NCI-H345 (cell line): Measurements from ENCODE around the gene MAN2B2.

Experiments
- DNase-seq: peaks from one replicate; lab custom pipeline; 2025; lab: John Stamatoyannopoulos, UW

The MAN2B2 gene

DNA sequence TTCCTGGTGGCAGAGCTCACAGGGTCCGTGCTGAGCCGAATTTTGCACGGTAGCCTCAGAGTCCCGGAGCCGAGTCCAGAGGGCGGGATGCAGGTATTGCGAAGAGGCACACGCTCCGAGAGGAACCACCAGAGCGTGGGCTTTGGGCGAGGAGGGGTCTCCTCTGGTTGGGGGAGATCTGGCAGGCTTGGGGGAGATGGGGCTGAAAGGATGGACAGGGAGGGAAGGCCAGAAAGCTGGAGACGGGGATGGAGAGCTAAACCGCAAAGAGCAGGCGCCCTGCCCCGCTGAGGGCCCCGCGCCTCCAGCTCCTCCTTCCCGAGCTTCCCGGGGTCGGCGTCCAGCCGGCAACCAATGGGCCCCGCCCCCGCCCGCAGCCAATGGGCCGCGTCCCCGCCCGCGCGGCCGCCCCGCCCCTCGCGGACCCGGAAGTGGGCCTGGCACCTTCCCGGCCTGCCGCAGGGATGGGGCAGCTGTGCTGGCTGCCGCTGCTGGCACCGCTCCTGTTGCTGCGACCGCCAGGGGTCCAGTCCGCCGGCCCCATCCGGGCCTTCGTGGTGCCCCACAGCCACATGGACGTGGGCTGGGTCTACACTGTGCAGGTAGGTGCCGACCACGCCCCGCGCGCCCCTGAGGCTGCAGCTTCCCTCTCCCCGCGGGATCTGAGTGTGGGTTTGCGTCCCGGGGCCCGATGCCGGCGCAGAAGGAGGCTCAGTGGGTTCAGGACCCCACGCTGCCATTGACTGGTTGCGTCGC lies at the start of gene MAN2B2:
TSS of gene MAN2B2 (plus strand) at position 443 of the 756 bp plus-strand sequence. CDS start at position 465, 22 bp downstream.
- peak; percentile 88 for DNase-seq

DNA sequence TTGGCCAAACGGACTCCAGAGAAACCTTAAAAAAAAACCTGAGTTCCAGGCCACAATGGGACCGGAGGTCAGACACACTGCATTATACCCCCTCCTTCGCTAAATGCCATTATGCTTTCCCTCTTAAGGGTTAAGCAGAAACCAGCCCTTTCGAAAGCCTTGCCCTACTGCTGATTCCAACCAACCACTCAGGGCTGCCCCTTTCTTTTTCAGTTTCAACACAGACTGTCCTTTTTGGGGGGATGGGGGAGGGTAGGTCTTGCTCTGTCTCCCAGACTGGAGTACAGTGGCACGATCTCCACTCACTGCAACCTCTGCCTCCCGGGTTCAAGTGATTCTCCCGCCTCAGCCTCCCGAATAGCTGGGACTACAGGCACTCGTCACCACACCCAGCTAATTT lies 49.5 kb upstream of the MAN2B2 start:
- DNase-seq: no peak

DNA sequence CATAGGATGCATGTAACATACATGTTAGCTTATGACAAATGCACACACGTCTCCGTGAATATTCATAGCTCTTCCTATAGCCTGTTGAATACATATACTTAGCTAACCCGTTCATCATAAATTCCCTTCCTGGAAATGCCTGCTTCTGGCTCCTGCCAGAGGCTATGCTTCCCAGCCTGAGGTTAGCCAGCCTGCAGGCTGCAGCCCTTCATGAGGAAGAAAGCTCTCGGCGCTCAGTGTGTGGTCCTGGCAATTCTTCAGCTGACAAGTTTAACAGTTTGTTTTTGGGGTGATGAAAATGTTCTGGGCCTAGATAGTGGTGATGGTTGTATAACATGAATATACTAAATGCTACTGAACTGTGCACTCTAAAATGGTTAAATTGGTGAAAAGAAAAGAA lies 48.8 kb upstream of the MAN2B2 start:
- no peak for DNase-seq

DNA sequence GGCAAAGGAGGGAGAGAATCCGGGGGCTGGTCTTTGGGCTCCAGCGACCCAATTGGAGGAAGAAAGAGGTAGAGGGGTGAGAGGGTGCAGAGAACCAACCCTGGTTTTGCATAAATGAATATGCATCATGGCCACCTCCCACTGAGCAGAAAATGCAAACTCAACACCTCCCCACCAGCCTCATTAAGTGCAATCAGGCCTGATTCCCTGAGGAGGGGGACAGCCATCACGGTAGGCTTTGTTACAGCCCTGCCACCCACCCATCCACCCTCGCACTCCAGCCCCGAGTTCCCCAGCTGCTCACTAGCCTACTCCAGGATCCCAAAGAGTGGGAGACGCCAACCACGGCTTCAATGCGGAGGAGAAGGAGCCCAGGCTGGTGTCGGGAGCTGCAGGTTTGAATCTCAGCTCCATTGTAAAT lies 48.3 kb upstream of the MAN2B2 start:
- no peak for DNase-seq

DNA sequence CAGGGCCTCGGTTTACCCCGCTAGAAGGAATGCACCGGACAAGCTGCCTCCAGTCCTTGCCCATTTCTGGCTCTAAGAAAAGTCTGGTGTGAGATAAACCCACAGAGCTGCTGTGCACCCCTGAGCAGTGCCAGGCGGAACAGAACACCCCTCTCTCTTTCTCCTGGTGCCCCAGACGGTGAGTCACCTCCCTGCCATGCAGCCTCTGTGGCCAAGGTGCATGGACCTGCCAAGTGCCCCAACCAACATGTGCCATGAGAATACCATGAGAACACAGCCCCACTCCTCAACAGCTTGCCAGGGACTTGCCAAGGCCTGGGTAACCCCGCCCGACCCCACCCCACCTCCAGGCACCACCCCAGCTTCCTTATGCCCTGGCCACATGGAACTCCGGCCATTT lies 47.7 kb upstream of the MAN2B2 start:
- no peak for DNase-seq

DNA sequence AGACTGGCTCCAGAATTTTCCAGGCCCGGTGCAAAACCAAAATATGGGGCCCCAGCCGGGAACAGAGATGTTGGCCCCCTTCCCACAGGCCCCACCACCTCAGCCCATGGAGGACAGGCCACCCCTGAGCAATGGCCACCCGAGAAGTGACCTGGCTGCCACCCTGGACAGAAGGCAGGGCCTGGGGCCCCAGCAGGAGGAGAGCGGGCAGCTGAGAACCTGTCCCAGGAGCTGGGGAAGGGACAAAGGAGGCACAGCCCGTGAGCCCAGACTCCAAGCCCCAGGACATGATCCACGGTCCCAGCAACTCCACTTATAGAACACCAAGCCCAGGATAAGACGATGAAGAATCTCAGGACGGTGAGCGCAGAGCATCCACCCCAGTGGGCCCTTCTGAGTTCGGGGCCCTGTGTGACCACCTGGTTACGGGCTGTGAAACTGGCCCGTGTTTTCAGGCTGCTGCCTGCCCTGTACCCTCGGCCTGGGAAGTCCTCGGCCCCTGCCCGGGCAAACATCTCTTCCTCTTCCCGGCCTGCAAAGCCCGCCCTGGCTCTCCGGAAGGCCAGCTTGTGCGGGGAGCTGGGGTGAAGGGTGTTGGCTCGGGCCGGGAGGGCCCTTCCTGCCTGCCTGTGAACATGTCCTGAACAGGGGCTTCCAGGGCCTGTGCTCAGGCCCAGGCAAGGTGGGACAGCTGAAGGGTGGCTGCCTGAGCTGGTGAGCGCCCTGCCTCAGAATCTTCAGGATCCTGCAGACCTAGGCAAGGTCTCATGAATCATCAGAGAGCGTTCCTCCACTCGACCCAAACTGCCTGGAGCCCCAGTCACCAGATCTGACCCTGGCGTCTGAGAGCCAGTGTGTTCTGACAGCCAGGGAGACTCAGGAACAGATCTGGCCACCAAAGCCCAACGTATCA lies 47.0 kb upstream of the MAN2B2 start:
- no peak for DNase-seq

DNA sequence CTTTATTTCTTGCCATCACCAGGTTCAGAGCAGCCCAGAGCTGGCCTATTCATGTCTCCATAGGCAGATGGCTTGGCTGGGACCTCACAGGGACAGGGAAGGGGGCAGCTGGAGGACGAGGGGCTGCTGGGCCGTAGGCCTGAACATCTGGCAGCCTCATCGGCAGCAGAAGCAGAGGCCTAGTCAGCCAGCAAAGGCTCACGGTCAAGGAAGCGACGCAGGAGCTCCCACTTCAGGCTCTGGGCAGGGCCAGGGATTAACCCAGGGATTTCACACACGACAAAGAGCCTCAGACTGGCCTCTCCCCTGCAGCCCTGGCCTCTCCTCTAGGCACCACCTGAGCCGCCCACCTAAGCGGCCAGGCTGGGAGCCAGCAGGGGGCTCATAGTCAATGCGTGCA lies 46.0 kb upstream of the MAN2B2 start:
- no peak for DNase-seq

DNA sequence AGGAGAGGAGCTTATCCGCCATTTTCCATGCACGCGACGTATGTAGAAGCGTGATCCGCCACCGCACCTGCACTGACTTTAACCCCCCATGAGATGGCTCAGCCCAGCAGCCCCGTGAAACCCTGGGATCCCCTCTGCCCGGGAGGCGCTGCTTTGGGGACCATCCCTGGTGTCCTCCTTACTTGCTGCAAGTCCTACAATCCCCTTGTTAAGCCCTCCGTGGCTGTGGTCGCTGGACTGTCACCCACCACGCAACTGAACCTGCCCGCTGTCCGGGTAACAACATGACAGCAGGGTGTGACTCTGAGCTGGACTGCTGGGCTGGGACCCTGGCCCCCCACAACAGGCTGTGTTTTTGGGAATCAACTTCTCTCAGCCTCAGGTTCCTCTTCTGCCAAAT lies 44.7 kb upstream of the MAN2B2 start:
- no peak for DNase-seq

DNA sequence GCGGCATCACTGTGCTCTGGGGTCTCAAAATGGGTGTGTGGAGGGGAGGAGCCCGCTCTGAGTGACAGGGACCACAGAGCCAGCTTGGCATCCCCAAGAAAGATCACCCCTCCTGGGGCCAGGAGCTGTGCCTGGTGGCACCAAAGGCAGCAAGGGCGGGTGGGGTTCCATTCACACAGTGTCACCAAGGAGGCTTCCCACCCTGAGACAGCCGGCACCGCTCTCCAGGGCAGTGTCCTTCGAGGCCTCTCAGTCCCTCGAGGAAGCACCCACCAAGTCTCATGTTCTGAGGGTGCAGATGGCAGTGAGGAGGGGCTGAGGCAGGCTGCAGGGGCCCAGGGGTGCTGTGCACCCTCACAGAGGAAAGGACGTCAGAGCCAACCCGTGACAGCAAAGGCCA lies 44.0 kb upstream of the MAN2B2 start:
- DNase-seq: no peak

DNA sequence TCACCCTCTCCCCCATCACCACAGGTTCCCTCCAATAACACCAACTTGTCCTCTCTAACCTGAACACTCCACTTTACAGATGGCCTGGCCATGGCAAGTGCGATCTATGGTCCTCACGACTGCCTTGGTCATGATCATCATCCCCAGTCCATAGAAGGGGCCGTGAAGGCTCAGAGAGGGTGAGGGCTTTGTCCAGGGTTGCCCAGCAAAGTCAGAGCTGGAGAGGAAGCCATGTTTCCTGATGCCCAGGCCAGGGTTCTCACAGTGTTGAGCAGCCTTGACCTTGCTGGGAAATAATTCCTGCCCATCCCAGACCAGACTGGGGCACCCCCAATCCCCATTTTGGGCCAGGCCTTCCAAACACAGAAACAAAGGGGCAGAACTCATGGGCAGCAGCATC lies 42.9 kb upstream of the MAN2B2 start:
- no peak for DNase-seq

DNA sequence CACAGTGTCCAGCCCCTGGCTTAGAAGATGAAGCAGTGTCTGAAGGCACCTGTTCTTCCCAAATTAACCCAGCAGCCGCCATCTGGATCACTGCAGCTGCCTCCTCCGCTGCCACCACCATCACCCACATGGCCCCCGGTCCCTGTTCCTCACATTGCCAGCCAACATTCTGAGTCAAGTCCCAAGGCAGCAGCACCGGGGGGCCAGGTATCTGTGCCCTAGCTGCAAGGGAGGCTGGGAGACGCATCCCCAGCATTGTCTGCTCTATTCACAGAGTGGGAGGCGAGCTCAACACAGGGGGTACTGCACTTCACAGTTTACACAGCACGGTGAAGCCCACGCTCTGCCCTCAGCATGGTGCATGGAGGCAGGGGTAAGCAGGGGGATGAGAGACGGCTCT lies 42.3 kb upstream of the MAN2B2 start:
- DNase-seq: no peak

DNA sequence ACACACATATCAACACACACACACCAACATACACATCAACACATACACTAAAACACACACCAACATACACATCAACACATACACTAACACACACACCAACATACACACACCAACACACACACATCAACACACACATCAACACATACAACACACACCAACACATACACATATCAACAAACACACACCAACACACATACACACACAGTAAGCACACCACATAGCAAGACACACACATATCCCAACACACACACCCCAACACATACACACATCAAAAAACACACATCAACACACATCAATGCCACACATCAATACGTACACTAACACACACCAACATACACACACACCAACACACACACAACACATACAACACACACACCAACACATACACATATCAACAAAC lies 40.9 kb upstream of the MAN2B2 start:
- no peak for DNase-seq

DNA sequence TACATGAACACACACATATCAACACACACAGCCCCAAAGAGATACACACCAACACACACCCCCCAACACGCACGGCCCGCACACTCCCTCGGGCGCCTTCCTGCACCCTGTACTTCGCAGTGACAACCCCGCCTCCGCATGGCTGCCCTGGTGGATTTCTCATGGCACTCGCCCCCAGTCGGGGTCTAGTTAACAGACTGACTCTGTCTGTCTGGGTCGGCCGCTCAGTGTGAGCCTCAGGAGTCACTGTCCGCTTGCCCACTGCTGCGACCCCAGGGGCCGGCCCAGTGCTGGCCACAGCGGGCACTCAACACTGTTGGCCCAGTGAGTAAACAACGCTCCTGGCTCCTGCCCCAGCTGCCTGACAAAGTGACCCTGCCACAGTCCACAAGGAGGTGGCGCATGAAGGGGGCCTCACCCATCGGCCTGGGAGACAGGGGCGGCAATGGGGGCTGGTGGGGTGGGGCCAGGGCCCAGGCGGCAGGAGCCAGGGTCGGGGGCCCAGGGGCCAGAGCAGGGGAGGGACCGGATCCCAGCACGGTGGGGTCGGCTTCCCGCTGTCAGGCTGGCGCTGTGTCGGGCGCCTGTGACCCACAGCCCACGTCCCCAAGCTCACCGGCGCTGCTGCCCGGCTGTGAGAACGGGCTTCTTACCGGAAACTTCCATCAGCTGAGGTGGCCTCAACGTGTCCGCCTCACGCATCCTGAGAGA lies 40.2 kb upstream of the MAN2B2 start:
- no peak for DNase-seq

DNA sequence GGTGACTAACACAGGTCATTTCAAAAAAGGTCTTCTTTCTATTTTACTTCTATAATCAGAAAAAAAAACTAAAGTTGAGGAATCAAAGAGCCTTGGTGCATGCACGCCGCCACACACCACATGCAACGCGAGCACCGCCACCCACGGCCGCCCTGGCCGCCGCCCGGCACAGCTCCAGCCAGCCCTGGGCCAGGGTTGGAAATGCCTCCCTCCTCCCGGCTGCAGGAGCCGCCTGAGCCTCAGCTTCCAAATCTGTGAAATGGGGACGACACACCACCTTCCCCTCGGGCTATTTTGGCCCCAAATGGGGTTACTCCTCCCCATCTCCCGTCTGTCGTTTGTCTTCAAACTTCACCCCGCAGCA lies 39.7 kb upstream of the MAN2B2 start:
- no peak for DNase-seq

DNA sequence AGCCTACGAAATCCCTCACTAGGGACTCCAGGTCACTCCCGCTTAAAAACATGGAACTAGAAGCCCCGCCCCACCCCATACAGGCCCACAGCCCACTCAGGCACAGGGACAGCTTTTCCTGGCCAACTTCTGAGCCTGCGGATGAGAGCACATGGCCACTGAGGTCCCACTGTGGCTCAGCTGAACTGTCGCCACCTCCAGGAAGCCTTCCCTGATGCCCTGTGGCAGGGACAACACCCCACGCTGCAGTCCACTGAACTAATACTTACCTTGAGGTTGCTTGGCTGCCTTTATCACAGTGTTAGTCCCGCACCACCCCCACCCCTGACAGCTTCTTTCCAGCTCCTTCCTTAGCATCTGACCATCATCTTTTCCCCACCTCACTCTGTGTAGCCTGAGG lies 39.3 kb upstream of the MAN2B2 start:
- no peak for DNase-seq

DNA sequence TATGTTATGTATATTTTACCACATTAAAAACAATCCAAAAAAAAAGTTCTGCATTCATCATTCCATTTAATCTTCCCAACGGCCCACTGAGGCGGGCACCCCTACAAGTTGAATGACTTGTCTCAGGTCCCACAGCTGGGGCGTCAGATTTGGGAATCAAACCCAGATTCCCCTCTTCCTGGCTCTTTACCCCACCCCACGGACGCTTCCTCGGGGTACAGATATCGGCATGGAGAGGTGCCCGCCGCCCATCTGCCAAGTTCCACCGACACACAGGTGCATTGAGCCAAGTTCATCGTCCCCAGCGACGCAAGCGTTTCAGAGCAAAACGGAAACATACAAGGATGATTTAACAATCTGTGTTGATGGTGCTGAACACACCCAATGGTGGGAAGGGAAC lies 36.9 kb upstream of the MAN2B2 start:
- DNase-seq: no peak

DNA sequence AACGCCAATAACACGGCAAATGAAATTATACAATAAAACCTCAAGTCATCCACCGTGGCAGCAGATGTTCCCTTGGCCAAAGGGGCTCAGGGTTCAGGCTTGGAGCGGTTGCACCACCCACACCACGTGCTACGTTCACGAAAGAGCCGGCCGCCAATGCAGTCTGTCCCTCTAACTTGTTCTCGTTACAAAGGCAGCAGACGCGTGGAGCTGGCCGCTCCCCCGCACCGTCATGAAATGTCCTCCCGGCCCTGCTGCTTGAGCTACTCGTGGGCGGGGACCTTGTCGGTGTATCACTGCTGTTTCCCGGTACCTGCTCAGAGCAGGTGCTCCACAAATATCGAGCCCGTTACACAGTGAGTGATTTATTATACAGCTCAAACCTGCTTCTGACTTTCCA lies 36.4 kb upstream of the MAN2B2 start:
- peak; percentile 43 for DNase-seq

DNA sequence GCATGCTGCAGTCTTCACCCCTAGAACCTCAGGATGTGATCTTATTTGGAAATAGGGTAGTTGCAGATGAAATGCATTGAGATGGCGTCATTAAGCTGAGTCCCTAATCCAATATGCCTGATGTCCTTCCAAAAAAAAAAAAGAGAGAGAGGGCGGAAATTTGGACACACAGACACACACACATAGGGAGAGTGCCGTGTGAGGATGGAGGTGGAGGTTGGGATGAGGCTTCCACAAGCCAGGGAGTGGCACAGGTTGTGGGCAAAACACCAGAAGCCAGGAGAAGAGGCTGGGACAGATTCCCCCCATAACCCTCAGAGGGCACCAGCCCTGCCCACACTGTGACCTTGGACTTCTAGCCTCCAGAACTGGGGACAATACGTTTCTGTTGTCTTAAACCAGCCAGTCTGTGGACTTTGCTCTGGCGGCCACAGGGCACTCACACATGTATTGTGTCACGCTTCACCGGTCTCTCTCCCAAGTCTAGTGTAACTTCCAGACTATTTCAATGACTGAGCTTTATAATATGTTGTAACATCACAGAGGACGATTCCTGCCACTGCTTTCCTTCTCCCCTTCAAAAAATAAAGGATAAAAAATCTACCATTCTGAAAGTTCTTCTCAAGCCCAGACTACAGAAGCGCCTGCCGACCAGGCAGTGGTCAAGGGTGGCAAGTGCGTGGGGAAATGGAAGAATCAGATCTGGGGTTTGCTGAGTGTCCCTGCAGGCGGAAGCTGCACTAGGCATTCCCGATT lies 35.8 kb upstream of the MAN2B2 start:
- DNase-seq: no peak

DNA sequence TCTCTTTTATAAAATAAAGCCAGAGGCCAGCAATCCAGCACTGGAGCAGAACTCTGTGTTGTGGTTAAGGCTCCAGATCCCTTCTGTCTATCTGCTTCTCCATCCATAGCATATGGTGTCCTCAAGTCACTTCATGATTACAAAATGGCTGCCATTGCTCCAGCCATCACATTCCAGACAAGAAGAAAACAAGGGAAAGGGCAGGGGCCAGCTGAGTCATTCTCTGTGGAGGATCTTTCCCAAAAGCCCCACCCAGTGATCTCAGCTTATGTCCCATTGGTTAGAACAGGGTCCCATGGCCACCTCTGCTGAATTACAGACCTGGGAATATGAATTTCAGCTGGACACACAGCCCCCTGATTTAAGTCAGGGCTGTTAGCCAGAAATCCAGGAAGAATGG lies 34.1 kb upstream of the MAN2B2 start:
- no peak for DNase-seq

DNA sequence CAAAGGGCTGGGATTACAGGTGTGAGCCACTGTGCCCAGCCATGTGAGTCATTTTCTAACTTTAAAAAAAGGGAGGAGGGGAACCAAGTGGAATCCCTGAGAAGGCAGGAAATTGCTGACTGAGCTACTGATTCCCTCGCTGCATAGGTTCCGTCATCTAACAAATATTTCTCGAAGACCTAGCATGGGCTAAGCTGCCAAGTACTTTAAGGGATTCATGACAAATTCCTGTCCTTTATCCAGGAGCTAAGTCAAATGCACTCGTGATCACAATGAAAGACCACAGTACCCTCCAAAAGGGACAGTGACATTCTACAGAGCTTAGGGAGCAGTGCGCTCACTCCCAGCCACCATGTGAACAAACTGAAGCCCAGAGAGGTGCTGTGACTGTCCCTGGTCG lies 33.2 kb upstream of the MAN2B2 start:
- DNase-seq: no peak

DNA sequence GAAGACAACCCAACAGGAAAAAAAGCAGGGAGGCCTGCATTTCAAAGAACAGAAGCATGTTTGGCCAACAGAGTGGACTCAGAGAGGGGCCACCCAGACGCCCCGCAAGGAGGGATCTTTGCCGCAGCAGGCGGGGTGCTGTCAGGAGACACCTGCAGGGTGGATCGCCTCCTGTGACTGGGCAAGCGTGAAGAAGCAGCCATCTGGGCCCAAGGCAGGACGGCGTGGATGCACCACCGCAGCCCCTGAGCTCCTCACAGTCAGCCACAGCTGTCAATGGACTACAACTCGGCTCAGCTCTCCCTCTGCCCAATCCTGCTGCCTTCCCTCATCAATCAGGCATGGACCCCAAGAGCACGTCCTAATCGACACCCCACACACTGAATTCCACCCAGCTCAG lies 32.0 kb upstream of the MAN2B2 start:
- DNase-seq: no peak

DNA sequence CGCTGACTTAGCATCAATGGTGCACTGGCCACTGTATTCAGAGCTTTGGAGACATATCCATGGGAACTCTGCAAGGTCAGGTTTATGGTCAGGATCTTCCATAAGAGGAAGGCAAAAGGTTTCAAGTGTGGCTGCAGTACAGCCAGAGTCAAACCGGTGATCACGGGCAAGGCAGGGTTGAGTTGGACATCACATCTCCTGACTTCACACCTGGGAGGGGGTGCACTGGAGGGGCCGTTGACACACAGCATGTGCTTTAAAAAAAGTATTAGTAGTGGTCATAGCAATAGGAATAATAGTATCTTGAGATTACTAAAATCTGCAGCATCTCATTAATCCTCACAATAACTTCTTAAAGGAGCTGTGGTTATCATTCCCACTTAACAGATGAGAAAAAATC lies 28.9 kb upstream of the MAN2B2 start:
- no peak for DNase-seq
